ENCODE results near the gene NRARP.

DNA sequence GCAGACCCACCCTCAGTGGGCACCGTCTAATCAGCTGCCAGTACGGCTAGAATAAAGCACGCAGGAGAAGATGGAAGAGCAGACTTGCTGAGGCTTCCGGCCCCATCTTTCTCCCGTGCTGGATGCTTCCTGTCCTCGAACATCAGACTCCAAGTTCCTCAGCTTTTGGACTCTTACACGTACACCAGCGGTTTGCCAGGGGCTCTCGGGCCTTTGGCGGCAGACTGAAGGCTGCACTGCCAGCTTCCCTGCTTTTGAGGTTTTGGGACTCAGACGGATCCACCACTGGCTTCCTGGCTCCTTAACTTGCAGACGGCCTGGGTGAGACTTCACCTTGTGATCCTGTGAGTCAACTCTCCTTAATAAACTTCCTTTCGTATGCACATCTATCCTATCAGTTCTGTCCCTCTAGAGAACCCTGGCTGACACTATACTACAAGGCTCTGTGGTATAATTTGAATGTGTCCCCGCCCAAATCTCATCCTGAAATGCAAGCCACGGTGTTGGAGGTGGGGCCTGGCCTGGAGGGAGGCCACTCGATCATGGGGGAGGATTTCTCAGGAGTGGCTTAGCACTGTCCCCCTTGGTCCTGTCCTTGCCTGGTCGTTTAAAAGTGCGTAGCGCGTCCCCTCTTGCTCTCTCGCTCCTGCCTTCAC is 31.1 kb upstream of the NRARP start:
- TF ChIP-seq, protein P1, sequence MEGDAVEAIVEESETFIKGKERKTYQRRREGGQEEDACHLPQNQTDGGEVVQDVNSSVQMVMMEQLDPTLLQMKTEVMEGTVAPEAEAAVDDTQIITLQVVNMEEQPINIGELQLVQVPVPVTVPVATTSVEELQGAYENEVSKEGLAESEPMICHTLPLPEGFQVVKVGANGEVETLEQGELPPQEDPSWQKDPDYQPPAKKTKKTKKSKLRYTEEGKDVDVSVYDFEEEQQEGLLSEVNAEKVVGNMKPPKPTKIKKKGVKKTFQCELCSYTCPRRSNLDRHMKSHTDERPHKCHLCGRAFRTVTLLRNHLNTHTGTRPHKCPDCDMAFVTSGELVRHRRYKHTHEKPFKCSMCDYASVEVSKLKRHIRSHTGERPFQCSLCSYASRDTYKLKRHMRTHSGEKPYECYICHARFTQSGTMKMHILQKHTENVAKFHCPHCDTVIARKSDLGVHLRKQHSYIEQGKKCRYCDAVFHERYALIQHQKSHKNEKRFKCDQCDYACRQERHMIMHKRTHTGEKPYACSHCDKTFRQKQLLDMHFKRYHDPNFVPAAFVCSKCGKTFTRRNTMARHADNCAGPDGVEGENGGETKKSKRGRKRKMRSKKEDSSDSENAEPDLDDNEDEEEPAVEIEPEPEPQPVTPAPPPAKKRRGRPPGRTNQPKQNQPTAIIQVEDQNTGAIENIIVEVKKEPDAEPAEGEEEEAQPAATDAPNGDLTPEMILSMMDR (IDR thresholded peaks at IDR 0.05) = no peak
- TF ChIP-seq EP300 (IDR thresholded peaks at IDR 0.05) (no peak), POLR2A (IDR thresholded peaks at IDR 0.05) (no peak)
